Activated CD4-positive, alpha-beta T cell treated with anti-CD3 and anti-CD28 coated beads for 36 hours (primary cell): ENCODE measurements around the gene GPR17. TPM values are rescaled to one million over a fixed set of nuclear protein-coding genes. Genes with fewer than 3 reads are reported as not detected.

Experiments used
- ATAC-seq: fragments of 200-7000 bp; cut with Tn5 transposase; one replicate; pipeline ENCODE4 v1.10.0; 2021; ENCODE audit warnings: mild to moderate bottlenecking, moderate library complexity
- CTCF ChIA-PET: fragments of 350-600 bp; sonication (Branson Sonifier 250); formaldehyde crosslinking; loops from one replicate; lab custom pipeline; 2021; ENCODE audit warnings: antibody characterized with exemption; lab: Charles Lee
- POLR2A ChIA-PET: fragments of 350-600 bp; sonication (Branson Sonifier 250); formaldehyde crosslinking; loops from one replicate; lab custom pipeline; 2021; ENCODE audit warnings: antibody characterized with exemption, inconsistent platforms; lab: Charles Lee
- DNase-seq: peaks from one replicate; pipeline ENCODE4 v3.0.0-alpha.2; 2020
- H3K27ac Mint-ChIP-seq: one replicate; pipeline ENCODE4 v1.8.0; 2021; ENCODE audit warnings: mixed read lengths
- H3K27me3 Mint-ChIP-seq: one replicate; pipeline ENCODE4 v1.8.0; 2021; ENCODE audit warnings: mixed read lengths
- H3K36me3 Mint-ChIP-seq: one replicate; pipeline ENCODE4 v1.8.0; 2021; ENCODE audit warnings: low read depth, mixed read lengths
- H3K4me1 Mint-ChIP-seq: one replicate; pipeline ENCODE4 v1.8.0; 2021; ENCODE audit warnings: mixed read lengths
- H3K4me3 Mint-ChIP-seq: one replicate; pipeline ENCODE4 v1.8.0; 2021; ENCODE audit warnings: mild to moderate bottlenecking, moderate library complexity, mixed read lengths
- H3K9me3 Mint-ChIP-seq: one replicate; pipeline ENCODE4 v1.8.0; 2021; ENCODE audit warnings: low read depth, mixed read lengths
- intact Hi-C, 2 experiments: fragments of 100-400 bp; cut with DNase I in 1 of 2; cut with micrococcal nuclease in 1 of 2; formaldehyde crosslinking; loops; one replicate each; pipeline versions ENCODE4 v1.14.2 to v1.15.1; 2022 to 2024; cut with DNase I, micrococcal nuclease
- total RNA-seq, 2 experiments: library from RNA; stranded (reverse); gene quantifications; one replicate each; pipeline ENCODE4 v1.2.3, GENCODE V29; 2021

Gene GPR17
- total RNA-seq, 2 experiments from 2014 or later, result not detected

DNA sequence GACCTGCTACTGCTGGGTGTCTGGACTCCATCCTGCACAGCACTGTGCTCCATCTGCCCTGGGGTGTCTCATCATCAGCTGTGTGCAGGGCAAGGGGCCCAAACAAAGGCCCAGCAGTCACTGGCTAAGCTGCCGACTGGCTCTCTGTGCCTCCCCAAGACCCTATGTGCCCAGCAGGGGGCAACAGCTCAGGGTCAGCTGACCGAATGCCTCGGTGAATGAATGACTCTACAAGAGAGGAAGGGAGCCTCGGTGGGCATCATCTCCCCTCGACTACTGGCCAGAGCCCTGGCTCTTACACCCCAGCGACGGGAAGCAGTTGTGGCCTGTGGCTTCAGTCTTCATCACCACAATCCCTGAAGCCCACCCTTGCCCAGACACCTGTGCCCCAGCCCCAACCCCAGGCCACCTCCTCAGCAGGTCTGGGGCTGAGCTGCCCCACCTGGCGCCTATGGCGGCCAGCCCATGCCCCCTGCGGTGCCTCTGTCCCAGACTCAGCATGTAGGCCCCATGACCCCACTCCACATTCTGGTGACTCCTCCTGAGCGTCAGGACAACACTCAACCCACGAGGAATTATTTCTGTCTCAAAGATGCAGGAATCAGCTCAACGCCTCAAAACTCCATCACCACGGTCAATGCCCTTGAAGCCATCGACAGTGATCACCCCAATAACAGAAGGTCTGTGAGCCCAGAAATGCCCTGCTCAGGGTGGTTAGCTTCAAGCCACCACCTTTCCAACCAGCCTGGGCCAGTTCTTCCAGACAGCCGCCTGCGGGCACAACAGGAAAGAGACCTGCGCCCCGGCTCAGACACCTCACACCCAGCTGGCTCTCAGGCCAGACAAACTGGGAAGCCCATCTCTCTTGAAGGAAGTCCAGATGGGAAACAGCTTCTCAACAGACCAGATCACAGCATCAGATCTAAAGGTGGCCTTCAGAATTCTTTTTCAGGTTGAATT is 1.6 kb upstream of the GPR17 start:
- DNase-seq (no peak), ATAC-seq (no peak)
- POLR2A ChIA-PET, result no interaction called here
- peaks cover 32% of the 10 kb centered on the region for H3K4me1 Mint-ChIP-seq
- no peaks in the 10 kb centered on the region for H3K36me3 Mint-ChIP-seq
- no peaks in the 10 kb centered on the region for H3K27me3 Mint-ChIP-seq
- H3K27ac Mint-ChIP-seq, result peak overlapping the region; percentile 9
- no peak overlapping the region for H3K4me3 Mint-ChIP-seq
- CTCF ChIA-PET, result interaction anchor here (0.7 to 2.0 kb wide), 6 partner anchors 9 to 242 kb away, joined by 3 to 9 read pairs (median 4); no protein-coding TSS in a partner anchor
- H3K9me3 Mint-ChIP-seq, result no peaks in the 10 kb centered on the region
- intact Hi-C loops, result loop anchor here (5.0 to 10.0 kb wide), 4 partner anchors 58 to 450 kb away; partner anchors contain the start of genes IWS1 (in 1 of the 2), SAP130 (in 1 of the 2) and SFT2D3 (in 1 of the 2)

DNA sequence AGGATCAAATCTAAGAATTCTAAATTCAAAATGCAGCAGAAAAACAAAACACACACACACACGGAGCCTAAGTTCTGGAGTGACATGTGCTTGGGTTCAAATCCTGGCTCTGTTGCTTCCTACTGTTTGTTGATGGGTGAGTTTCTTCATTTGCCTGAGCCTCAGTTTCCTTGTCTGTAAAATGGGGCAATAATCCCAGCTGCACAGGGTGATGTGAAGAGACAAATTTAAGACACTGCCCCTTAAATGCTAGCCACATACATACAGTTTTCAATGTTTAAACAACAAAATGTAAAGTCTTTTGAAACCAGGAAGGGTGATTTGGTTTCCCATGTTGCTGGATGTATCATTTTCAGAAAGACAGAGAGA is 943 bp upstream of the GPR17 start:
- ChIA-PET POLR2A (no interaction called here), CTCF (interaction anchor here (0.8 to 2.0 kb wide), 3 partner anchors 29 to 54 kb away, joined by 3 to 9 read pairs (median 5); no protein-coding TSS in a partner anchor)
- Mint-ChIP-seq H3K9me3 (no peaks in the 10 kb centered on the region), H3K4me1 (peaks cover 28% of the 10 kb centered on the region), H3K36me3 (no peaks in the 10 kb centered on the region), H3K4me3 (no peak overlapping the region), H3K27ac (peak overlapping the region; percentile 9), H3K27me3 (no peaks in the 10 kb centered on the region)
- DNase-seq (no peak), ATAC-seq (no peak)
- intact Hi-C loops, result loop anchor here in 1 of 2 experiments (5.0 to 10.0 kb wide), 3 partner anchors 57 to 450 kb away; partner anchors contain the start of genes IWS1 and SFT2D3

GRCh38 chr2:127646487-127647241 is 711 bp downstream of the GPR17 start:
- Mint-ChIP-seq H3K9me3 (no peaks in the 10 kb centered on the region), H3K36me3 (no peaks in the 10 kb centered on the region), H3K27ac (no peak overlapping the region), H3K27me3 (no peaks in the 10 kb centered on the region), H3K4me3 (no peak overlapping the region), H3K4me1 (peaks cover 16% of the 10 kb centered on the region)
- no peak for ATAC-seq
- no peak for DNase-seq
- intact Hi-C loops, result loop anchor here in 1 of 2 experiments (5.0 to 10.0 kb wide), 3 partner anchors 56 to 452 kb away; partner anchors contain the start of genes IWS1 and SFT2D3
- CTCF ChIA-PET, result interaction anchor here (8.5 kb wide), 1 partner anchor 56 kb away, joined by 145 read pairs; no protein-coding TSS in a partner anchor
- POLR2A ChIA-PET, result no interaction called here

GRCh38 chr2:127647242-127648190 is 1.6 kb downstream of the GPR17 start:
- no peaks in the 10 kb centered on the region for H3K27me3 Mint-ChIP-seq
- ChIA-PET CTCF (interaction anchor here (0.7 to 8.5 kb wide), 5 partner anchors 33 to 384 kb away, joined by 3 to 145 read pairs (median 3); no protein-coding TSS in a partner anchor), POLR2A (no interaction called here)
- intact Hi-C loops, result loop anchor here in 1 of 2 experiments (5.0 to 10.0 kb wide), 3 partner anchors 55 to 453 kb away; partner anchors contain the start of genes IWS1 and SFT2D3
- DNase-seq (no peak), ATAC-seq (no peak)
- no peaks in the 10 kb centered on the region for H3K36me3 Mint-ChIP-seq
- no peak overlapping the region for H3K4me3 Mint-ChIP-seq
- H3K4me1 Mint-ChIP-seq, result peaks cover 13% of the 10 kb centered on the region
- H3K9me3 Mint-ChIP-seq, result no peaks in the 10 kb centered on the region
- no peak overlapping the region for H3K27ac Mint-ChIP-seq

- H3K27ac Mint-ChIP-seq, result no peak overlapping the region
- H3K4me3 Mint-ChIP-seq, result no peak overlapping the region
- no peaks in the 10 kb centered on the region for H3K9me3 Mint-ChIP-seq
- ATAC-seq, result no peak
- no peak for DNase-seq
- ChIA-PET POLR2A (no interaction called here), CTCF (interaction anchor here (0.8 to 8.5 kb wide), 5 partner anchors 34 to 383 kb away, joined by 3 to 145 read pairs (median 3); no protein-coding TSS in a partner anchor)
- H3K36me3 Mint-ChIP-seq, result no peaks in the 10 kb centered on the region
- H3K27me3 Mint-ChIP-seq, result no peaks in the 10 kb centered on the region
- H3K4me1 Mint-ChIP-seq, result peaks cover 10% of the 10 kb centered on the region
- intact Hi-C loops, result loop anchor here in 1 of 2 experiments (5.0 to 10.0 kb wide), 3 partner anchors 54 to 454 kb away; partner anchors contain the start of genes IWS1 and SFT2D3
Measured at GRCh38 chr2:127648321-127648720, 2.4 kb downstream of the GPR17 start.

GRCh38 chr2:127649100-127649611 is 3.2 kb downstream of the GPR17 start:
- DNase-seq, result no peak
- ChIA-PET CTCF (interaction anchor here (0.5 to 8.5 kb wide), 17 partner anchors 9 to 413 kb away, joined by 3 to 145 read pairs (median 3); no protein-coding TSS in a partner anchor), POLR2A (interaction anchor here (0.7 to 1.9 kb wide), 2 partner anchors 55 to 58 kb away, joined by 3 to 8 read pairs; no protein-coding TSS in a partner anchor)
- H3K27ac Mint-ChIP-seq, result no peak overlapping the region
- no peaks in the 10 kb centered on the region for H3K36me3 Mint-ChIP-seq
- H3K9me3 Mint-ChIP-seq, result no peaks in the 10 kb centered on the region
- intact Hi-C loops, result loop anchor here (1.0 to 10.0 kb wide), 5 partner anchors 53 to 454 kb away; partner anchors contain the start of genes IWS1 (in 1 of the 2) and SFT2D3 (in 1 of the 2)
- H3K27me3 Mint-ChIP-seq, result no peaks in the 10 kb centered on the region
- H3K4me3 Mint-ChIP-seq, result no peak overlapping the region
- peaks cover 10% of the 10 kb centered on the region for H3K4me1 Mint-ChIP-seq
- peak; percentile 47 for ATAC-seq

DNA sequence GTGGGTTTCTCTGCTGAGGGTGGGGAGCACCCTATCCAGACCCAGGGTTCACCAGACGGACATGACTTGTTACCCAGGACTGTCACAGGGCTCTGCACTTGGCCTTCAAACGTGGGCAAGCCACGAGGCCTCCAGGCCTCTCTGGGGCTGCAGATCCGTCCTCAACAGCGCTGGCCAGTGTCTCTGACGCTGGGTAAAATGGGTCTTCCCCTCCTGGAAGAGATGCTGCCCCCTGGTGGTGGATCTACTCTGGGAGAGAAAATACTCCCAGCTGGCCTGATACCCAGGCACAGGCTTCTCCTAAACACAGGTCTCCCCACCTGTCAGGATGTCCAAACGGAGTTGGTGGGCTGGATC is 3.7 kb downstream of the GPR17 start:
- no peaks in the 10 kb centered on the region for H3K9me3 Mint-ChIP-seq
- intact Hi-C loops, result loop anchor here (1.0 to 10.0 kb wide), 6 partner anchors 53 to 455 kb away; partner anchors contain the start of genes IWS1 (in 1 of the 2) and SFT2D3 (in 1 of the 2)
- ATAC-seq, result peak; percentile 85
- no peaks in the 10 kb centered on the region for H3K36me3 Mint-ChIP-seq
- CTCF ChIA-PET, result interaction anchor here (0.5 to 8.5 kb wide), 23 partner anchors 10 to 533 kb away, joined by 3 to 145 read pairs (median 4); partner anchors contain the start of gene LIMS2
- POLR2A ChIA-PET, result interaction anchor here (0.5 to 1.9 kb wide), 3 partner anchors 55 to 82 kb away, joined by 3 to 8 read pairs (median 3); no protein-coding TSS in a partner anchor
- H3K4me3 Mint-ChIP-seq, result no peak overlapping the region
- H3K27me3 Mint-ChIP-seq, result no peaks in the 10 kb centered on the region
- no peak overlapping the region for H3K27ac Mint-ChIP-seq
- H3K4me1 Mint-ChIP-seq, result peaks cover 10% of the 10 kb centered on the region
- DNase-seq, result peak; percentile 92

- H3K9me3 Mint-ChIP-seq, result no peaks in the 10 kb centered on the region
- ChIA-PET POLR2A (interaction anchor here (0.5 to 1.9 kb wide), 3 partner anchors 54 to 83 kb away, joined by 3 to 8 read pairs (median 3); no protein-coding TSS in a partner anchor), CTCF (interaction anchor here (0.6 to 8.5 kb wide), 27 partner anchors 10 to 534 kb away, joined by 3 to 145 read pairs (median 4); partner anchors contain the start of gene LIMS2)
- intact Hi-C loops, result loop anchor here in 1 of 2 experiments (5.0 kb wide), 1 partner anchor 173 kb away; no protein-coding TSS in a partner anchor
- H3K4me1 Mint-ChIP-seq, result peaks cover 10% of the 10 kb centered on the region
- no peaks in the 10 kb centered on the region for H3K36me3 Mint-ChIP-seq
- no peak for DNase-seq
- no peak overlapping the region for H3K4me3 Mint-ChIP-seq
- H3K27ac Mint-ChIP-seq, result no peak overlapping the region
- ATAC-seq, result peak; percentile 20
- H3K27me3 Mint-ChIP-seq, result no peaks in the 10 kb centered on the region
Measured at GRCh38 chr2:127650041-127650784, 4.3 kb downstream of the GPR17 start.
